ENCODE data around the gene ZFP64.

- TF ChIP-seq, protein P1, sequence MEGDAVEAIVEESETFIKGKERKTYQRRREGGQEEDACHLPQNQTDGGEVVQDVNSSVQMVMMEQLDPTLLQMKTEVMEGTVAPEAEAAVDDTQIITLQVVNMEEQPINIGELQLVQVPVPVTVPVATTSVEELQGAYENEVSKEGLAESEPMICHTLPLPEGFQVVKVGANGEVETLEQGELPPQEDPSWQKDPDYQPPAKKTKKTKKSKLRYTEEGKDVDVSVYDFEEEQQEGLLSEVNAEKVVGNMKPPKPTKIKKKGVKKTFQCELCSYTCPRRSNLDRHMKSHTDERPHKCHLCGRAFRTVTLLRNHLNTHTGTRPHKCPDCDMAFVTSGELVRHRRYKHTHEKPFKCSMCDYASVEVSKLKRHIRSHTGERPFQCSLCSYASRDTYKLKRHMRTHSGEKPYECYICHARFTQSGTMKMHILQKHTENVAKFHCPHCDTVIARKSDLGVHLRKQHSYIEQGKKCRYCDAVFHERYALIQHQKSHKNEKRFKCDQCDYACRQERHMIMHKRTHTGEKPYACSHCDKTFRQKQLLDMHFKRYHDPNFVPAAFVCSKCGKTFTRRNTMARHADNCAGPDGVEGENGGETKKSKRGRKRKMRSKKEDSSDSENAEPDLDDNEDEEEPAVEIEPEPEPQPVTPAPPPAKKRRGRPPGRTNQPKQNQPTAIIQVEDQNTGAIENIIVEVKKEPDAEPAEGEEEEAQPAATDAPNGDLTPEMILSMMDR (conservative IDR thresholded peaks at IDR 0.05 in 1 of 2, IDR thresholded peaks at IDR 0.05 in 1 of 2; ENCODE audit: extremely low read depth in 1 of 2, insufficient read depth in 1 of 2, low read depth in 1 of 2, low read length in 2 of 2), result no peak
- TF ChIP-seq EZH2 (IDR thresholded peaks at IDR 0.05; ENCODE audit: borderline replicate concordance, low read length), result no peak
Measured at GRCh38 chr20:52207020-52207810, 15.6 kb upstream of the ZFP64 start.
